K562 (cell line): ENCODE measurements around the gene TP53RK. TPM values are rescaled to one million over a fixed set of nuclear protein-coding genes. Genes with fewer than 3 reads are reported as not detected.

Source experiments
- ATAC-seq: fragments of 200-7000 bp; cut with Tn5 transposase; 3 replicates; pipeline ENCODE4 v1.9.1; 2020; ENCODE audit warnings: moderate library complexity
- BruUV-seq: library from RNA; stranded (reverse); fragments of 400-500 nt; replicated peaks from 2 replicates; lab custom pipeline; 2021; lab: Mats Ljungman, UMichigan
- CTCF ChIA-PET: fragments of 300-600 bp; formaldehyde crosslinking; extraction: SDS; loops from one replicate; lab custom pipeline; 2021; ENCODE audit warnings: low intra/inter-chr PET ratio; lab: Yijun Ruan, JAX
- POLR2A ChIA-PET: fragments of 300-600, 350-650 bp; sonication (Branson Sonifier 250); formaldehyde crosslinking; extraction: SDS; loops from one replicate; lab custom pipeline; 2021; ENCODE audit warnings: antibody characterized with exemption, inconsistent platforms; lab: Yijun Ruan, JAX
- DNase-seq, 4 experiments: peaks; one replicate each; pipeline versions ENCODE4 v3.0.0 to v3.0.0-alpha.2; 2011 to 2018; ENCODE audit warnings: low spot score in 3 of 4, mixed read lengths in 3 of 4; ENCODE audit errors: extremely low read depth in 1 of 4
- FAIRE-seq: peaks from 2 replicates; lab custom pipeline; 2011; peaks lifted over from hg19 to GRCh38; lab: Jason Lieb, UNC
- H2AFZ ChIP-seq: 2 replicates; pipeline ENCODE4 v1.6.0; 2011; ENCODE audit warnings: low read depth, low read length, control low read depth, inconsistent platforms
- H3K27ac ChIP-seq: fragments of 200-600 bp; 3 replicates; pipeline ENCODE4 v1.8.0; 2011; ENCODE audit warnings: low read depth, mild to moderate bottlenecking, control low read depth, inconsistent platforms, low read length, moderate library complexity, mixed read lengths; ENCODE audit errors: extremely low read depth
- H3K27me3 ChIP-seq, 2 experiments: fragments of 300-600 bp in 1 of 2; 2 replicates in 1 of 2; 3 replicates in 1 of 2; pipeline versions ENCODE4 v1.6.0 to v1.8.0; 2011; ENCODE audit warnings: inconsistent platforms in 2 of 2, low read length in 2 of 2, mild to moderate bottlenecking in 1 of 2, mixed read lengths in 1 of 2, moderate library complexity in 1 of 2; ENCODE audit not compliant: control insufficient read depth in 2 of 2, insufficient read depth in 2 of 2
- H3K36me3 ChIP-seq: fragments of 300-600 bp; 3 replicates; pipeline ENCODE4 v1.8.0; 2011; ENCODE audit warnings: mild to moderate bottlenecking, low read length, inconsistent platforms; ENCODE audit not compliant: control insufficient read depth, insufficient read depth
- H3K4me1 ChIP-seq, 2 experiments: fragments of 200-600 bp in 1 of 2; replicated peaks in 1 of 2; 2 replicates in 1 of 2; 3 replicates in 1 of 2; pipeline versions ENCODE4 v1.5.1 to v1.8.0; 2011; ENCODE audit warnings: inconsistent platforms in 2 of 2, low read length in 2 of 2, mild to moderate bottlenecking in 1 of 2, mixed read lengths in 1 of 2, moderate library complexity in 1 of 2; ENCODE audit not compliant: control insufficient read depth in 2 of 2, insufficient read depth in 2 of 2
- H3K4me2 ChIP-seq: 2 replicates; pipeline ENCODE4 v1.6.1; 2011; ENCODE audit warnings: low read length, control low read depth, inconsistent platforms, mixed read lengths; ENCODE audit not compliant: insufficient read depth
- H3K4me3 ChIP-seq: fragments of 200-600 bp; sonication (generic), shearing (Covaris generic); 2 replicates; pipeline ENCODE4 v1.5.1; 2016; ENCODE audit warnings: control low read depth, inconsistent platforms
- H3K79me2 ChIP-seq: fragments of 200-600 bp; 3 replicates; pipeline ENCODE4 v1.8.0; 2011; ENCODE audit warnings: low read length, inconsistent platforms; ENCODE audit not compliant: control insufficient read depth, insufficient read depth
- H3K9ac ChIP-seq, 2 experiments: 2 replicates each; pipeline versions ENCODE4 v1.6.0 to v1.6.1; 2011; ENCODE audit warnings: low read depth in 2 of 2, low read length in 2 of 2, control low read depth in 1 of 2, inconsistent platforms in 1 of 2, mild to moderate bottlenecking in 1 of 2, mixed read lengths in 1 of 2; ENCODE audit not compliant: insufficient read depth in 1 of 2
- H3K9me1 ChIP-seq: one replicate; pipeline ENCODE4 v1.6.0; 2011; ENCODE audit warnings: inconsistent platforms, mild to moderate bottlenecking, low read length, moderate library complexity; ENCODE audit not compliant: control insufficient read depth, insufficient read depth
- H3K9me3 ChIP-seq: replicated peaks from 2 replicates; pipeline ENCODE4 v1.5.1; 2011; ENCODE audit warnings: low read depth, low read length, inconsistent platforms; ENCODE audit not compliant: control insufficient read depth, insufficient read depth
- H4K20me1 ChIP-seq: replicated peaks from 2 replicates; pipeline ENCODE4 v1.6.1; 2011; ENCODE audit warnings: low read length, inconsistent platforms, mixed read lengths; ENCODE audit not compliant: control insufficient read depth, insufficient read depth
- CEBPG ChIP-seq, 3 experiments: fragments of 200-800 bp in 1 of 3; sonication (Bioruptor generic) in 1 of 3; sonication (generic) in 1 of 3; formaldehyde crosslinking in 1 of 3; IDR thresholded peaks in 2 of 3; conservative IDR thresholded peaks in 1 of 3; 2 replicates each; pipeline versions ENCODE4 v1.6.1 to v1.8.0; 2016 to 2022; ENCODE audit warnings: missing compliant biosample characterization in 2 of 3, missing genetic modification characterization in 2 of 3, mild to moderate bottlenecking in 1 of 3, missing genetic modification reagents in 1 of 3
- IFI16 ChIP-seq: fragments of 250-450 bp; sonication (Bioruptor Pico); IDR thresholded peaks from 2 replicates; pipeline ENCODE4 v2.1.2; 2022; ENCODE audit warnings: mild to moderate bottlenecking, inconsistent platforms
- NCOA6 ChIP-seq: fragments of 450-650 bp; IDR thresholded peaks from 2 replicates; pipeline ENCODE4 v1.6.1; 2017; ENCODE audit warnings: mild to moderate bottlenecking
- NFIC ChIP-seq: fragments of 450-650 bp; IDR thresholded peaks from 2 replicates; pipeline ENCODE4 v1.6.1; 2017; ENCODE audit warnings: mild to moderate bottlenecking, inconsistent platforms
- RCOR1 ChIP-seq, 2 experiments: IDR thresholded peaks; 2 replicates each; pipeline ENCODE4 v1.6.1; 2012; ENCODE audit warnings: low read depth in 2 of 2, low read length in 2 of 2, borderline replicate concordance in 1 of 2, improper control_type of control experiment in 1 of 2
- RFX1 ChIP-seq: fragments of 450-650 bp; IDR thresholded peaks from 2 replicates; pipeline ENCODE4 v1.6.1; 2016; ENCODE audit warnings: mild to moderate bottlenecking, moderate library complexity
- RHOXF2B ChIP-seq: fragments of 250-450 bp; sonication (Bioruptor Pico); conservative IDR thresholded peaks from 2 replicates; pipeline ENCODE4 v1.5.1; 2021
- SP1 ChIP-seq: sonication (generic); formaldehyde crosslinking; IDR thresholded peaks from 2 replicates; pipeline ENCODE4 v1.8.1; 2022; ENCODE audit warnings: mild to moderate bottlenecking, missing genetic modification reagents
- ZNF133 ChIP-seq: fragments of 250-450 bp; sonication (Bioruptor Pico); IDR thresholded peaks from 2 replicates; pipeline ENCODE4 v1.4.0; 2020; ENCODE audit warnings: mild to moderate bottlenecking
- ZNF778 ChIP-seq: fragments of 450-650 bp; formaldehyde crosslinking; IDR thresholded peaks from 2 replicates; pipeline ENCODE4 v1.4.0; 2020; ENCODE audit warnings: mild to moderate bottlenecking, moderate library complexity
- ZNF780A ChIP-seq: fragments of 250-450 bp; sonication (Bioruptor Pico); IDR thresholded peaks from 2 replicates; pipeline ENCODE4 v1.5.0; 2021; ENCODE audit warnings: mild to moderate bottlenecking
- WGBS: fragments of 100-300 bp; shearing (Covaris generic); methylation state at CpG from one replicate; pipeline ENCODE4 v1.1.6; 2016; ENCODE audit warnings: low coverage, mixed read lengths; ENCODE audit not compliant: insufficient coverage; ENCODE audit errors: missing lambda C conversion rate; 5-methylcytosine and 5-hydroxymethylcytosine counted together
- in situ Hi-C: fragments of 300-500 bp; cut with MboI; formaldehyde crosslinking; loops from 4 replicates; pipeline ENCODE4 v1.15.0; 2018; ENCODE audit warnings: inconsistent platforms, mixed read lengths
- intact Hi-C: fragments of 100-400 bp; cut with micrococcal nuclease; formaldehyde crosslinking; loops from 2 replicates; pipeline ENCODE4 v1.14.2; 2022
- polyA plus RNA-seq, 8 experiments: library from polyadenylated mRNA; depleted of rRNA in 4 of 8; stranded (reverse) in 5 of 8; unstranded in 3 of 8; fragments of >200 nt; fragmentation: Nextera tagmentation in 2 of 8; fragmentation: Illumina TruSeq in 1 of 8; extraction: Ambion mirVana in 2 of 8; extraction: Trizol in 1 of 8; gene quantifications; 2 replicates each; pipeline versions ENCODE4 v1.2.1 to v1.2.3, GENCODE V29; 2011 to 2014; ENCODE audit warnings: inconsistent platforms in 1 of 8, missing spikeins in 1 of 8
- total RNA-seq, 7 experiments: library from RNA; depleted of rRNA in 6 of 7; stranded (reverse); fragments of >200 nt in 6 of 7; fragmentation: Illumina TruSeq in 2 of 7; extraction: Trizol in 2 of 7; gene quantifications; 2 replicates each; pipeline versions ENCODE4 v1.2.1 to v1.2.3, GENCODE V29; 2011 to 2021; ENCODE audit warnings: low replicate concordance in 1 of 7
- TF ChIP-seq, protein P1 (sequence below), 2 experiments: fragments of 250-450 bp in 1 of 2; fragments of 450-650 bp in 1 of 2; sonication (Bioruptor Pico) in 1 of 2; IDR thresholded peaks; 2 replicates each; pipeline versions ENCODE4 v1.6.1 to v1.8.0; 2016 to 2021; ENCODE audit warnings: mild to moderate bottlenecking in 2 of 2, moderate library complexity in 2 of 2, missing compliant biosample characterization in 1 of 2, missing genetic modification characterization in 1 of 2
- TF ChIP-seq, protein P2 (sequence below): fragments of 250-450 bp; sonication (Bioruptor Pico); IDR thresholded peaks from 2 replicates; pipeline ENCODE4 v1.5.0; 2020; ENCODE audit warnings: mild to moderate bottlenecking

Gene TP53RK
- total and polyA plus RNA-seq, 9 of the 15 experiments (the other 6 are each of a cell fraction or from before 2014, with no cell fraction given) = 2.9 to 43.5 (median 17.2) TPM

DNA sequence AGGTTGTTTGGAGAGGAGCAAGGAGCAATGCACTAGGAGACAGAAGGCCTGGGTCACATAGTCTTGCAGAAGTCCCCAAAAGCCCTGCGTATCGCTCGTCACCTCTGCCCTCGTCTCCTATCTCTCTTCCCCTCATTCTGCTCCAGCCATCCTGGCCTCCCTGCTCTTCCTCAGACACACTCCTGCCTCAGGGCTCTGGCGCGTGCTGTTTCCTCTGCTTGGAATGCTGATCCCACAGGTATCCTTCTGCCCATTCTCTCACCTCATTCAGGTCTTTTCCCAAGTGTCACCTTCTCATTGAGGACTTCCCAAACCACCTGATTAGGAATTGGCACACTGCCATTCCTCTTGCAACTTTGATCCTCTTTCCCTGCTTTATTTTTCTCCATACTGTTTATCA, 11.2 kb upstream of the TP53RK start:
- BruUV-seq = no TSS peak
- H3K27me3 ChIP-seq = no peaks in the 10 kb centered on the region
- H3K79me2 ChIP-seq = no peaks in the 10 kb centered on the region

DNA sequence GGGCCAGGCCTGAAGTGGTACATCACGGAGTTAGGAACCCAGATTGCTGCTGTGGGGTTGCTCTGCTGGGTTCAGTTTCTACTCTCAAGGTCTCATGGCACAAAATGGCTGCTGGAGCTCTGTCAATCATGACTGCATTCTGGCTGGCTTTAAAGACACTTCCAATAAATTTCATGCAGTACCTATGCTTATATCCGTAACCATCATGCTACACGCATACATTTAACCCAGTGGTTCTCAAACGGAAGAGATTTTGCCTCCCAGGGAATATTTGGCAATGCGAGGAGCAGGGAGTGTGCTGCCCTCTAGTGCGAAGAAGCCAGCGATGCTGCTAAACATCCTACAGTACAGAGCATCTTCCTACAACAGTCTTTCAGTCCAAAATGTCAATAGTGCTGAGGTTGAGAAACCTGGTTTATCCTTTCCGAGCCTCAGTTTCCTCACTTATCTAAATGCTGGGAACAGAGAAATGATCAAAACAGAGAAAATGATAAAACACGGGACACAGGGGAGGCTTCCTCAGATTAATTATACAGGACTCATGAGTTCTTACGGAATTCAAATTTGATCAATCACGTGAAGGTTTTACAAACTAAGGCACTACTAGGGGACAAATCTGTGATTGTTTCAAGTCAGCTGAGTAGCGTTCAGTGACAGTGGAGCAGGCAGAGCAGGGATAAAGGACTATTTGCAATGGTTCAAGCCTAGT, 10.6 kb upstream of the TP53RK start:
- Histone ChIP-seq H3K9me3 (no peaks in the 10 kb centered on the region), H3K4me1 (0 out of 5 replicates have a peak, but pooled peaks cover 0 to 5% of the 10 kb centered on the region in 2 experiments), H3K9me1 (no peaks in the 10 kb centered on the region), H3K79me2 (no peaks in the 10 kb centered on the region), H3K4me3 (no peak overlapping the region), H3K27me3 (no peaks in the 10 kb centered on the region), H3K36me3 (no peaks in the 10 kb centered on the region), H2AFZ (peak overlapping the region; percentile 23; the same call in 1 of the 2 replicates), H3K27ac (no peak overlapping the region), H3K4me2 (no peak overlapping the region), H4K20me1 (no peaks in the 10 kb centered on the region), H3K9ac (no peak overlapping the region)
- ATAC-seq (peak; percentile 93), DNase-seq (peak; percentile 42 to 68 (median 48)), FAIRE-seq (peak; percentile 91)
- POLR2A ChIA-PET = no interaction called here
- CTCF ChIA-PET = interaction anchor here (0.6 kb wide), 1 partner anchor 138 kb away, joined by 3 read pairs; no protein-coding TSS in a partner anchor
- BruUV-seq = no TSS peak
- in situ Hi-C loops (no loop called here), intact Hi-C loops (loop anchor here (5.0 kb wide), 2 partner anchors 138 to 178 kb away; no protein-coding TSS in a partner anchor)
- 8% methylated on average over 12 of the region's 12 CpGs for WGBS
- TF ChIP-seq ZNF778 (CRISPR knock-in tag) (no peak), RCOR1 (IDR thresholded peaks at IDR 0.05; ENCODE audit: borderline replicate concordance in 1 of 2, low read depth in 2 of 2, low read length in 2 of 2) (peak in 1 of 2 experiments; percentile 56; a peak in 1 of 4 replicates), ZNF780A (CRISPR knock-in tag) (no peak), ZNF133 (CRISPR knock-in tag) (no peak), NCOA6 (no peak), CEBPG (CRISPR knock-in tag; IDR thresholded peaks at IDR 0.05) (peak; percentile 47; the same call in 1 of the 2 replicates), CEBPG (tag; conservative IDR thresholded peaks at IDR 0.05 in 1 of 2, IDR thresholded peaks at IDR 0.05 in 1 of 2) (no peak), IFI16 (CRISPR knock-in tag) (no peak), SP1 (CRISPR knock-in tag) (no peak), RFX1 (no peak)
- TF ChIP-seq, protein P1, sequence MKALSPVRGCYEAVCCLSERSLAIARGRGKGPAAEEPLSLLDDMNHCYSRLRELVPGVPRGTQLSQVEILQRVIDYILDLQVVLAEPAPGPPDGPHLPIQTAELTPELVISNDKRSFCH (CRISPR knock-in tag; IDR thresholded peaks at IDR 0.05) = no peak
- TF ChIP-seq, protein P1 (tag; IDR thresholded peaks at IDR 0.05) = no peak
- TF ChIP-seq, protein P2, sequence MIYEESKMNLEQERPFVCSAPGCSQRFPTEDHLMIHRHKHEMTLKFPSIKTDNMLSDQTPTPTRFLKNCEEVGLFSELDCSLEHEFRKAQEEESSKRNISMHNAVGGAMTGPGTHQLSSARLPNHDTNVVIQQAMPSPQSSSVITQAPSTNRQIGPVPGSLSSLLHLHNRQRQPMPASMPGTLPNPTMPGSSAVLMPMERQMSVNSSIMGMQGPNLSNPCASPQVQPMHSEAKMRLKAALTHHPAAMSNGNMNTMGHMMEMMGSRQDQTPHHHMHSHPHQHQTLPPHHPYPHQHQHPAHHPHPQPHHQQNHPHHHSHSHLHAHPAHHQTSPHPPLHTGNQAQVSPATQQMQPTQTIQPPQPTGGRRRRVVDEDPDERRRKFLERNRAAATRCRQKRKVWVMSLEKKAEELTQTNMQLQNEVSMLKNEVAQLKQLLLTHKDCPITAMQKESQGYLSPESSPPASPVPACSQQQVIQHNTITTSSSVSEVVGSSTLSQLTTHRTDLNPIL = no peak

More for the DNA sequence above, 11.2 kb upstream of the TP53RK start:
- ChIA-PET CTCF (no interaction called here), POLR2A (no interaction called here)
- 15% methylated on average over 6 of the region's 6 CpGs for WGBS
- 0 out of 4 replicates have a peak overlapping the region, but pooled peaks of 1 of the 2 experiments have one; percentile 20 for H3K9ac ChIP-seq
- TF ChIP-seq NFIC (peak; percentile 83), RHOXF2B (CRISPR knock-in tag) (no peak)
- intact Hi-C loops = loop anchor here (5.0 kb wide), 1 partner anchor 178 kb away; no protein-coding TSS in a partner anchor
- H3K9me1 ChIP-seq = no peaks in the 10 kb centered on the region
- H3K36me3 ChIP-seq = no peaks in the 10 kb centered on the region
- no peak overlapping the region for H3K27ac ChIP-seq
- no peaks in the 10 kb centered on the region for H4K20me1 ChIP-seq
- no peak overlapping the region for H3K4me3 ChIP-seq
- H3K4me1 ChIP-seq = 0 out of 5 replicates have a peak, but pooled peaks cover 0 to 5% of the 10 kb centered on the region in 2 experiments
- no peak for DNase-seq
- in situ Hi-C loops = no loop called here
- no peak for FAIRE-seq
- no peak overlapping the region for H3K4me2 ChIP-seq
- ATAC-seq = no peak
- no peak overlapping the region for H2AFZ ChIP-seq
- H3K9me3 ChIP-seq = no peaks in the 10 kb centered on the region
